ENCODE results near the gene NTRK2.

Gene NTRK2

GRCh38 chr9:84971571-84971970 lies 302.0 kb downstream of the NTRK2 start:
- DNase-seq (ENCODE audit: low read depth in 2 of 2) = no peak

GRCh38 chr9:84974258-84974657 lies 304.7 kb downstream of the NTRK2 start:
- DNase-seq (ENCODE audit: low read depth in 2 of 2) = no peak

GRCh38 chr9:84974855-84975254 lies 305.3 kb downstream of the NTRK2 start:
- no peak for DNase-seq (ENCODE audit: low read depth in 2 of 2)

- DNase-seq (ENCODE audit: low read depth in 2 of 2) = no peak
These were observed 306.4 kb downstream of the NTRK2 start for GRCh38 chr9:84975926-84976325.

GRCh38 chr9:84978661-84979060 lies 309.1 kb downstream of the NTRK2 start:
- DNase-seq (ENCODE audit: low read depth in 2 of 2) = no peak

GRCh38 chr9:84983749-84984148 lies 314.2 kb downstream of the NTRK2 start:
- no peak for DNase-seq (ENCODE audit: low read depth in 2 of 2)

- no peak for DNase-seq (ENCODE audit: low read depth in 2 of 2)
These were observed 319.1 kb downstream of the NTRK2 start for GRCh38 chr9:84988621-84989020.

- DNase-seq (ENCODE audit: low read depth in 2 of 2) = no peak
These were observed 320.9 kb downstream of the NTRK2 start for GRCh38 chr9:84990416-84990815.

- DNase-seq (ENCODE audit: low read depth in 2 of 2) = no peak
These were observed 321.5 kb downstream of the NTRK2 start for GRCh38 chr9:84990850-84991513.

- DNase-seq (ENCODE audit: low read depth in 2 of 2) = no peak
These were observed 322.0 kb downstream of the NTRK2 start for GRCh38 chr9:84991514-84991870.

- DNase-seq (ENCODE audit: low read depth in 2 of 2) = no peak
These were observed 322.9 kb downstream of the NTRK2 start for GRCh38 chr9:84992381-84992780.

GRCh38 chr9:84993105-84993504 lies 323.6 kb downstream of the NTRK2 start:
- DNase-seq (ENCODE audit: low read depth in 2 of 2) = no peak

GRCh38 chr9:84996029-84996428 lies 326.5 kb downstream of the NTRK2 start:
- DNase-seq (ENCODE audit: low read depth in 2 of 2) = no peak

GRCh38 chr9:84996716-84997115 lies 327.2 kb downstream of the NTRK2 start:
- DNase-seq (ENCODE audit: low read depth in 2 of 2) = no peak

- no peak for DNase-seq (ENCODE audit: low read depth in 2 of 2)
These were observed 327.9 kb downstream of the NTRK2 start for GRCh38 chr9:84997472-84997871.

GRCh38 chr9:84998639-84999038 lies 329.1 kb downstream of the NTRK2 start:
- DNase-seq (ENCODE audit: low read depth in 2 of 2) = no peak

GRCh38 chr9:84999788-85000187 lies 330.3 kb downstream of the NTRK2 start:
- DNase-seq (ENCODE audit: low read depth in 2 of 2) = no peak

GRCh38 chr9:85001925-85002324 lies 332.4 kb downstream of the NTRK2 start:
- DNase-seq (ENCODE audit: low read depth in 2 of 2) = no peak

- DNase-seq (ENCODE audit: low read depth in 2 of 2) = no peak
These were observed 335.4 kb downstream of the NTRK2 start for GRCh38 chr9:85004818-85005413.

GRCh38 chr9:85007748-85008147 lies 338.2 kb downstream of the NTRK2 start:
- DNase-seq (ENCODE audit: low read depth in 2 of 2) = no peak

GRCh38 chr9:85008215-85008614 lies 338.7 kb downstream of the NTRK2 start:
- DNase-seq (ENCODE audit: low read depth in 2 of 2) = no peak

GRCh38 chr9:85009251-85009650 lies 339.7 kb downstream of the NTRK2 start:
- no peak for DNase-seq (ENCODE audit: low read depth in 2 of 2)

GRCh38 chr9:85013703-85014102 lies 344.2 kb downstream of the NTRK2 start:
- no peak for DNase-seq (ENCODE audit: low read depth in 2 of 2)

- DNase-seq (ENCODE audit: low read depth in 2 of 2) = no peak
These were observed 344.8 kb downstream of the NTRK2 start for GRCh38 chr9:85014292-85014691.

All from stimulated activated CD8-positive, alpha-beta memory T cell treated with anti-CD3 and anti-CD28 coated beads, Interleukin-2, amount 100 ng/mL, for 1 hour (primary cell).